HK-2 (cell line): Measurements from ENCODE around the gene GATC.
"Not testable (repeated sequence)": the region's sequence is repeated elsewhere in the genome, so short reads cannot be mapped to it uniquely, and the experiment has no call there.

Experiments used
- DNase-seq: peaks from one replicate; pipeline ENCODE4 v3.0.0-alpha.2; 2018; ENCODE audit not compliant: unreplicated experiment

The GATC gene

DNA sequence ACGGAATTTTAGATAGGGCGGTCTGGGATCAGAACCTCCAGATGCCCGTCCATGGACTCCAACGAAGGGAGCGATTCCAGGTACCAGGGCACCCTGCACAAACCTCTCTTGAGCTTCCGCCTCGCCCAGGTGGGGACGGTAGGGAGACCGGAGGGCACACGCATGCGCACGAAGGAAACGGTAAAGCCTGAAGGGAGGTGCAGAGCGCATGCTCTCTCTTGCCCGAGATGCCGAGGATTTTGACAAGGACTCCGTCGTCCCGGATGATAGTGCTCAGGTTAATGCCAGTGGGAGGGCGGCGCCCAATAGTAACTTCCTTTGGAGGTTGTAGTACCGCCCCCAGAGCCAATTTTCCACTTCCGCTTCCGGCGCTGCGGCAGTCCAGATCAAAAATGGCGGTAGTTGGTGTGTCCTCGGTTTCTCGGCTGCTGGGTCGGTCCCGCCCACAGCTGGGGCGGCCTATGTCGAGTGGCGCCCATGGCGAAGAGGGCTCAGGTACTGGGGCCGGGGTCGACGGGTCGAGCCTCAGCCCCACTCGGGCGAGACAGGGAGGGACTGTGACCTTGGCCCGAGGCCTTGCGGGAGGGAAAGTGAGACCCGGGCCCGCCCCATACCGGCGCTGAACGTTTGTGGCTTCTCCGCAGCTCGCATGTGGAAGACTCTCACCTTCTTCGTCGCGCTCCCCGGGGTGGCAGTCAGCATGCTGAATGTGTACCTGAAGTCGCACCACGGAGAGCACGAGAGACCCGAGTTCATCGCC lies 8.3 kb upstream of the GATC start, which contains the start of gene COX6A1:
Gene COX6A1 (plus strand): TSS at position 379 of the 760 bp plus-strand sequence. CDS start 14 bp downstream, at position 393.
- peak; percentile 96 for DNase-seq

DNA sequence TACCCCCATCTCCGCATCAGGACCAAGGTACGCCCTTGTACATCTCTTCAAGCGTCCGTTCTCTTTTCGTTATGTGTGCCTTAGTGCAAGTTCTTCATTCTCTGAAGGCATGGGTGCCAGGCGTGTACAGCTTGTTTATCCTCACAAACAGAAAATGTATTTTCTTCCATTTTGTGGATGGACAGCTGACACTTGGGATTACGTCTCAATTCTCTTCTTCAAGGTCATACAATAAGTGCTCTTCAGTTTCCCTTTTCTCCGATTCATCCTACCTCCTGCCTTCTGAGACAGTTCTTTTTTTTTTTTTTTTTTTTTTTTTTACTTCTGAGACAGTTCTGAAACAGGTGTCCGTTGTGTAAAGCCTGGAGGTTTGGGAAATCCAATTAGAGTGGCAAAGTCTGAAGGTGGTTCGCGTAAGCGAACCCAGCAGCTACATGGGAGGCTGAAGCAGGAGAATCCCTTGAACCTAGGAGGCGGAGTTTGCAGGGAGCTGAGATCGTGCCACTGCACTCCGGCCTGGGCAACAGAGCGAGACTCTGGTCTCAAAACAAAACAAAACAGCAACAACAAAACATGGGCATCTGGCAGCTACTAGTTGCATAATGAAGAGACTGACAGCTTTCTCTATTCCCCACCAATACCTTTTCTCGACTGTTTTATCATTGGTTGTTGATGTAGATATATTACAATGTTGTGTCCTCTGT lies 7.6 kb upstream of the GATC start:
- no peak for DNase-seq

DNA sequence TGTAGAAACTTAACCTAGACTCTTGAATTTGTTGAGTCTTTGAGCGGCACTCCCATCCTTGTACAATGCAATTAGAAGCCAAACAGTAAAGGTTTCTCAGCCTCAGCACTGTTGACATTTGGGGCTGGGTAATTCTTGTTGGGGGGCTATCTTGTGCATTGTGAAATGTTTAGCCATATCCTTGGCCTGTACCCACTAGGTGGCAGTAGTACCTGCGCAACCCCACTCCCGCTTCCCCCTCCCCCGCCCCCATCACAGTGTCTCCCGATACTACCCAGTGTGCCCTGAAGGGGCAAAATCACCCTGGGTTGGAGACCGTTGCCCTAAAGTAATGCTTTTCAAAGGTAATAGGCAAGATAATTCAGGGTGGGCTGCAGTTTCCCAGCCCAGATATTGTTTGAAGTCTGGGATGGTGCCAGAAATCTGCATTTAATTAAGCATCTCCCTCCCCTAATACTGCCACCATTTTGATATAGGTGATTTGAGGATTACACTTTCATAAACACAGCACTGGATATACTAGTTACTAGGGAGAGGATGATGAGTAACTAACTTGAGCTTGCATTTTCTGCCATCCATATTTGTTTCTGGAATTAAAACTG lies 6.5 kb upstream of the GATC start:
- DNase-seq: peak; percentile 59

DNA sequence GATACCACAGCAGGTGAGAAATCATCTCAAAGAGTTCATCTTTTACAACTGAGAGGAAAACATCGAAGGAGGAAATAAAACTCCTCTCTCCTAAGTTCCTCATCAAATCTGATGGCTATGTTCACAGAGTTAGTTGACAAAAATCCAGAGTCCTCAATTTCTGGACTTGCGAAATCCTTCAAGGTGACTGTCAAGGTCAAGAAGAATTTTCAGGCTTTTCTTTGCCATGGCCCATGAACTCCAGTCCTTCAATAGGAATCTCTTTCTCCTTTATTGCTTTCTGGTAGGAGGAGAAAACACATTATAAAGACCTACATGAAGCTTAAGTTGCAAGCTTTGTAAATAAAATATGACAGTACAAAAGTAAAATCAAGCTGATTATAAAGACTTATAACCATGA lies 1.6 kb upstream of the GATC start:
- no peak for DNase-seq

DNA sequence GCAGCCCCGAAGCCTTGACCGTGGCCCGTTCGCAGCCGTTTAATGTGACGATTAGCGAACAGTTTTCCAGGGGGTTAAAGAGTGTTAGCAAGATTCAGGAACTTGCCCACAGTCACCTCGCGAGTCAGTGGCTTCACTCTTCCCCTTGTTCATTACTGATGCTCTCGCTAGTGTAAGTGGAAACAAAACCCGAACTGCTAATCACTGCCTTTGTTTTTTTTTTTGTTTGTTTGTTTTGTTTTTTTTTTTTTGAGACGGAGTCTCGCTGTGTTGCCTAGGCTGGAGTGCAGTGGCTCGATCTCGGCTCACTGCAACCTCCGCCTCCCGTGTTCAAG lies 567 bp downstream of the GATC start:
- DNase-seq: not testable (repeated sequence)

DNA sequence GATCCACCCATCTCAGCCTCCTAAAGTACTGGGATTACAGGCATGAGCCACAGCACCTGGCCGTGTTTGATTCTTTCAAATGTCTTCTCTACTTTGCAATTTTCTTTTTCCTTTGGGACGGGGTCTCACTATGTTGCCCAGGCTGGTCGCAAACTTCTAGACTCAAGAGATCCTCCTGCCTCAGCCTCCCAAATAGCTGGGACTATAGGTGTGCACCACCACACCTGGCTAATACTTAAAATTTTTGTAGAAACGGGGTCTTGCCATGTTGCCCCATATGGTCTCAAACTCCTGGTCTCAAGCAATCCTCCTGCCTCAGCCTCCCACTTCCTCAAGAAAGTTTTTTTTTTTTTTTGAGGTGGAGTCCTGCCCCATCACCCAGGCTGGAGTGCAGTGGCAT lies 1.7 kb downstream of the GATC start:
- no peak for DNase-seq

DNA sequence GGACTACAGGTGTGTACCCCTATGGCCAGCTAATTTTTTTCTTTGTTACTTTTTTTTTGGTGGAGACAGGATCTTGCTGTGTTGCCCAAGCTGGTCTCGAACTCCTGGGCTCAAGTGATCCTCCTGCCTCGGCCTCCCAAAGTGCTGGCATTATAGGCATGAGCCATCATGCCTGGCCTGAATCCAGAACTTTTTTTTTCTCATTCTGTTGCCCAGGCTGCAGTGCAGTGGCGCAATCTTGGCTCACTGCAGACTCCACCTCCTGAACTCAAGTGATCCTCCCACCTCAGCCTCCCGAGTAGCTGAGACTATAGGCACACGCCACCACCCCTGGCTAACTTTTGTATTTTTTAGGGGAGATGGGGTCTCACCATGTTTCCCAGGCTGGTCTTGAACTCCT lies 6.3 kb downstream of the GATC start:
- DNase-seq: not testable (repeated sequence)

DNA sequence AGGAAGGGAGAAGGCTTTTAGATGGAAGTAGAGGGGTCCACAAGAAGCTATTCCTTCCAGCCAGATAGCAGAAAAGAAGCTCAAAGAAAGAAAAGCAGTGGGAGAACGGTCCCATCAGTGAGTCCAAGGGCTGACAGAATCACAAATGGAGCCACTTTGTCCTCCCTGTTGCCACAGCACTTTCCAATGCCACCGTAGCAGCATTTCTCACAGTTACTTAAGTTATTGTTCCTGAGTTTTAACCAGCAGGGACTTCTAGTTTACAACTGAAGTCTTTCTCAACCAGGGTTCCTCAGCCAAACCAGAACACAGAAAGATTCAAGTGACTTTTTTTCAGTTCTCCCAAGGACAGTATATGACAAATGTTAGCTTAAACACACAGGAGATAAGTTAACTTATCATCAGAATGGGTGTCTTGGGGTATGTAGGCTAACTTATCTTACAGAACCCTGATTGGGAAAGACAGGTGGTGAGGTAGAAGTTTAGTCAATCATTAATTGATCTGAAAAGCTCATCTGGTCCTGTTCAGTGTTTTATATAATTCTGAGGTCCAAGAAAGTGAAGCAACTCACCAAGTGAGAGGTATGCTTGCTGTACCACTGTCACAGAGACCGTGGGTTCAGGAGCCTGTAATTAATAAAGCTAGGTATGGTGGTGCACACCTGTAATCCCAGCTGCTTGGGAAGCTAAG lies 7.0 kb downstream of the GATC start:
- no peak for DNase-seq

DNA sequence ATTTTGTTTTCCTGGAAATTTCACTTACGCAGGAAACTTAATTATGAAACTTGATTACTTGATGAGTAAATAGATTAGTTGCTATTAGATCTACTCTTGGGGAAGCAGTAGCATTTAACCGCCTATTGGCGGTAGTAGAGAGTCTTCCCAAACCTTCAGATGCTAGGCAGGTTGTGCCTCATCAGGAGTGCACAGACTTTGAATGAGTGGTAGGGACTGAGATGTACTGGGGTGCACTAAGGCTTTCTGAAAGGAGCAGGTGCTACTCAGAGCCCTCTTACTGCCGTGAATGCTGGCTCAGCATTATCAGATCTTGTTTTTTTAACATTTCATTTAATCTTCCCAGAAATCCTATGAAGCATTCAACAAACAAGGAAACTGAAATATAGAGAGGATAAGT lies 7.7 kb downstream of the GATC start:
- no peak for DNase-seq

DNA sequence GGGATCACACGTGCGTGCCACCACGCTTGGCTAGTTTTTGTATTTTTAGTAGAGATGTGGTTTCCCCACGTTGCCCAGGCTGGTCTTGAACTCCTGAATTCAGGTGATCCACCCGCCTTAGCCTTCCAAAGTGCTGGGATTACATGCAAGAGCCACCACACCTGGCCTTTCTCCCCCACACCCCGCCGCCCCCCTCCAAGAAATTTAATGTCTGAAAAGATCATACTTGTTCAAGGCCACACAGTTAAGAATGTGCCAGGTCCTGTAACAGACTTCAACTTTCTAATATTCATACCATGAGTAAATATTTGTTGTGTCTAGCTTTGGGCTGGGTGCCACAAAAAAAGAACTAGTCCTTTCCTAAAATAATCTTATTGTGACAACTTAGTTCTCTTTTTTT lies 9.1 kb downstream of the GATC start:
- no peak for DNase-seq

DNA sequence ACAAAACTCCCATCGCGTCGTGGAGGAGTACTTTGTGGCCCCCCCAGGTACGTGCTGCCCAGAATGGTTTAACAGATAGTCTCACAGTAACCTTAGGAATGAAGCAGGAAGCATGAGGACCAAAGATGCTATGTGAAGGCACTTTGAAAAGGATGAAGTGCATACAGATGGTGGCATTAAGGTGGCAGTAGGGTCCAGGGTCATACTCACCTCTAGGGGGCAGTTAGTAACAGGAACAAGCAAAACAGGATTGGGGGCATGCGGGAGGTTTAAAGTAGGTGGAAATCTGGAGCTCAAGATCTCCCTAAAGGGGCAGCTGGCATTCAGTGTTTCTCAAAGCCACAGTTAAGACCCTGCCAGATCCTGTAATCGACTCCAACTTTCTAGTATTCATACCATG lies 10.9 kb downstream of the GATC start:
- DNase-seq: no peak

DNA sequence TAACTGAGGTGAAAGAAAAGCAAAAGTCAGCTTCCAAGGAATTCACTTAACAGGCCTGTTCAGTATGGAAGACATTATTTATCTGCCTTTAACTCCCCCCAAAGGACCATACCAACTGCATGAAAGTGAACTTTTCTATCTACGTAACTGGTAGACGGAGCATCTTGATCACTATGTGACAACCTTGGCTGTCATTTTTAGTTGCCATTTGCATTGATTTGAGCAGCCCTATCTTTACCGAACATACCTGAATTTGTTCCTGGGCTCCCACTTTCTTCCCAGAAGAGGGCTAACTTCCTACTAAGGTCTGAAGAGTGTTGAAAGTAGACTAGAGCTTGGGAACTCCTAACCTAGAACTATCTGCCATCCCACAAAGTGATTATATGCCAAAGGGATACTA lies 13.9 kb downstream of the GATC start:
- DNase-seq: no peak

DNA sequence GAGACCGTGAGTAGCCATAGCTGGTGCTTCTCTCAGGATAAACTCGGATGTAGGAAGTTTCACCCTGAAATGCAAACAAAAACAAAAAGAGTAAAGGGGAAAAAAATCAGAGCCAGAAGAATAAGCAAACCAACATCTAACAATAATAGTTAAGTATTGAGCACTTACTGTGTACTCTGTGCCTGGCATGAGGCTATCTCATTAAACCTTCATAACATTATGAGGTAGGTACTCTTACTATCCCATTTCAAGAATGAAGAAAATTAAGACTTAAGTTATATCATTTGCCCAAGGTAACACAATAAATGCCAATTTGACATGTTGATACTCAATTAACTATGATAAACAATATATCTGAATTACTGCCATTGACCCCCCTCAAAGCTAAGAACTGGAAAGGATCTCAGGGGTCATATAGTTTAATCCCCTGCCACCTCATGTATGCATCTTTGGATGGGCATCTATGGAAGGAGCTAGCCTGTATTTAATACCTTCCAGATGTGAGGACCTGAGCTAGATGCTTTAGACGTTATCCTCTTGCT lies 15.9 kb downstream of the GATC start:
- DNase-seq: no peak

DNA sequence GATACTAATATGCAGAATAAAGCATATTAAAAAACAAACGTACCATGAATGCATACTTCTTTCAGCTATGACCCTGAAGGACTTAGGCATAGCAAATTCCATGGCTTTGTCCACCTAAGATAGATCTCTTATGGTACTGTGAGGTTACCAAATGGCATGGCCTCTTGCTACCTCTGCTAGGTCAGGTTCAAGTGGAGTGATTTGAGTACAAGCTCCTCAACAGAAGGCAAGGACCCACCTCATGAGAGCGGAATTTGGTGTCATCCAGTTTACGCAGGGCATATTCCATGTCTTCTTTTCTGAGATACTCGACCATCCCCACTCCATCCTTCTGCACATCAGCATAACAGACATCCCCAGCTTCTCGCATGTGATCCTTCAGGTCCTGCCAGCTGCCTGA lies 17.5 kb downstream of the GATC start:
- no peak for DNase-seq

DNA sequence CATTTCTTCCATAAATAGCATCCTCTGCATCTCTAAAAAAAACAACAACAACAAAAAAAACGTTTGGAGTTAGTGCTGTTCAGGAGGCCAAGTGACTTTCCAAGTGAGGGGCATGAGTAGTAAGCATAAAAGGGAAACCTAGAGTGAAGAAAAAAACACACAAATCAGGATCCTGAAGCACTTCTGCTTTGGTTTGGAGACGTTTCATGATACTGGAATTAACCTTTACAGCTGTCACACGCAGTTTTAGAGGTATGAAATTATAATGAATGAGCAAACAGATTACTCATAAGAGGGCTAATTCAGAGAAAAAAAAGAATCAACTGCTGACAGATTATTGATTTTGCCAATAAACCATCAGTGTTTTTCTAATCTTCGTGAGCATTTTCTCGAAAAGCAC lies 19.5 kb downstream of the GATC start:
- no peak for DNase-seq

DNA sequence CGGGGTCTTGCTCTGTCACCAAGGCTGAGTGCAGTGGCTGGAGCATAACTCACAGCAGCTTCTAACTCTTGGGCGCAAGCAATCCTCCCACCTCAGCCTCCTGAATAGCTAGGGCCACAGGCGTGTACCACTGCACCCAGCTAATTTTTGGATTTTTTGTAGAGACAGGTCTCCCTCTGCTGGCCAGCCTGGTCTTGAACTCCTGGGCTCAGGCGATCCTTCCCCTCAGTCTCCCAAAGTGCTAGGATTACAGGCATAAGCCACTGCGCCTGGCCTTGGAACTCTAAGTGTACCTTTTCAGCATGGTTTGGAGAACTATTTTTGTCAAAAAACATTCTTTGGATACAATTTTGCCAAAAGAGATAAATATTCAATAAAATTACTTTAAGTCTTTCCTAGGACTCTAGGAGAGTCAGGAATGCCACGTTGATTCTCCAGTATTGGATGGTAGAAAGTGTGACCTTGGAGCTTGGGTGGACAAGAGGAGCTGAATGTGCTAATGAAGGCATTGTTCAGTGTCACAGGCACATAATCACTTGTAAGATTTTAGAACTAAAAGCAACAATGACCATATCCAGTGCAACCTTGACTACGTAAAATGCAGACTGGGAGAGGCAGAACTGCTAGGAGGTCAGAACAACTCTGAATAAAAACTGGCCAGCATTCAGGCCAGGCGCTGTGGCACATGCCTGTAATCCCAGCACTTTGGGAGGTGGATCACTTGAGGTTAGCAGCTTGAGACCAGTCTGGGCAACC lies 20.5 kb downstream of the GATC start:
- DNase-seq: peak; percentile 26

DNA sequence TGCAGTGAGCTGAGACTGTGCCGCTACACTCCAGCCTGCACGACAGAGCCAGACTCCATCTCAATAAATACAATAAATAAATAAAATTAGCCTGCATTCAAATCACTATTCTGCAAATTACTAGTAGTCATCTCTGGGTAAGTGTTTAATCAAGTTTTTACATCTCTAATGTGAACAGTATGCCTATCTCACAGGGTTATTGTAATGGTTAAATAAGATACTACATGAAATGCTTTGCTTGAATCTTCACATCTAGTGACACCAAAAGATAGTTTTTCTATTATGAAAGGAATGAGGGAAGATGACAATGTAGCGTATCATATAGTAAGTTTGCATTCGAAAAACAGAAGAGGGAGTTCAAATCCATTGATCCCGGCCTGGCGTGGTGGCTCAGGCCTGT lies 21.2 kb downstream of the GATC start:
- no peak for DNase-seq

DNA sequence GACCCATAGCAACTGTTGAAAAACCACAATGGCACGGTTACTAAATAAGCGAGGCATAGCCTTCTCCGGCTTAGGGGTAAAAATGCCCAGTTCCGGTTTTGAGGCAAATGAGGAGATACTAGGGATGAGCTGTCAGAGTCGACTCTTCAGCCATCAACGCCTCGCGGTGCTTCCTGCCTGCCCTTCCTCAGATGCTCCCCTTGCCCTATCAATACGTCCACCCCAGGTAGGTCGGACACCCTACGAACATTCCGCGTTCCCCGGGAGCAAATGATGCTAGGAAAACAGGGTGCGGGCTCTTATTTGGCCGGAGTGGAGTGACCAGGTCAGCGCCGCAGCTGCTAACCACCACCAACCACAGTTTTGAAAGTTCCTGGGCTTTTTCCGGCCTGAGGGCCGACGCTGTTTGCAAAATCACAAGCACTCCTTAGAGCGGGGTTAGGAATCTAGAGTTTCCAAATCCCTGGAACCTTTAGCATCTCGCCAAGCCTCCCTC lies 22.1 kb downstream of the GATC start:
- DNase-seq: peak; percentile 64

DNA sequence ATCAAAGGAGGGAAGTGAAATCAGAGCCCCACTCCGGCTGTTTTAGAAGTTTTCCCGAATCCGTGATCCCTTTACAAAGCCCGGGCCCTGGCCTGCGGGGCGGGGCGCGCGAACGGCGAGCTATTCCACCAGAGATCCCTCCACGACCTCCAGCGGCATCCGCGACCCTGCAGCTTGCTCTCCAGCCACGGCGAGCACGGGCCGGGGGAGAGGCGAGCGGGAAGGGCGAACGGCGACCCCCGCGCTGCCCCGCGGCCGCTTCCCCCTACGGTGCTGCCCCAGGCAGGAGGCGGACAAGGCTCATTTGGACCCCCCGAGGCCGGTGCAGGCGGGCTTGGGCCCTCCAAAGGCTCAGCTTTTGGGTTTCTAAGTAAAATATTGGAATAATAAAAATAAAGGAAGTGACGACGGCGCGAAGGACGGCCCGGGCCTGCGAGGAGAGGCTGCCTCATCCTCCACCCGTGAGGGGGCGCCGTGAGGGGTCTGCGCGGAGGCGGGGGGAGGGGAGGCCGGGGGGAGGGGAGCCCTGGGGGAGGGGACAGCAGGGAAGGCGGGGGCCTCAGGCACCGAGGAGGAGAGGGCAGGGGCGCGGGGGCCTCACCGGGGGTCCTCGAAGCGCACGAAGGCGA lies 22.7 kb downstream of the GATC start:
- DNase-seq: peak; percentile 35

DNA sequence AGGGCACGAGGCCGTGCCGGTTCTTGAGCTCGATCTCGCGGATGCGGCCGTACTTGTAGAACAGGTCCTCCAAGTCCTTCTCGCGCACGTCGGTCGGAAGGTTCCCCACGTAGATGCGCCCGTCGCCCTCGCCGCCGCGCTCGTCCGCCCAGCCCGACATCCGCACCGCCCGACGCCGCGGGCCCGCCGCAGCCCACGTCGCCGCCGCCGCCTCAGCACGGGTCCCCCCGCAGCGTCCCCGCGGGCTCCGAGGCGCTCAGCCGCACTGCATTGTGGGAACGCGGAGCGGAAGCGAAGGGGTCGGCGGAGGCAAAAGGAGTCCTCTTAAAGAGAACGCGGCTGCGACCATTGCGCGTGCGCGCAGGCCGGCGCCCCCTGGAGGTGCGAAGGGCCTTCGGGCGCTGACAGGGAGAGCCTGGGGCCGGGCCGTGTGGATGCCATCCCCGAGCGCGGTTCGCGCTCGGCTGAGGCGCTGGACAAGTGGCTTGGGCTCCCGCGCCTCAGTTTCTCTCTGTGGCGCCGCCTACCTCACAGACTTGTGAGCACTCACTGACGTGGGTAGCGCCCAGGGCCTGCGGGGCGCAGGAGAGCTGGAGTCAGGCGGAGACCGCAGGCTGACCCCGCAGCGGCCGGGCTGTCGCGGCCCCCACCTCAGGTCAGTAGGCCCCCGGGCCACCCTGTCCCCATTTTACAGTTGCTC lies 23.4 kb downstream of the GATC start, which contains the start of gene SRSF9:
Gene SRSF9 (minus strand): TSS at position 299 of the 700 bp plus-strand sequence. CDS start 139 bp downstream, at position 160.
- DNase-seq: peak; percentile 97
